Lower leg skin (tissue), 3 donors: ENCODE results near the gene OGDHL.

ENCODE experiments used
- POLR2A ChIP-seq, 2 donors: fragments of 450-650 bp; IDR thresholded peaks; one replicate each; pipeline ENCODE4 v1.6.1; 2016 to 2017; ENCODE audit warnings: antibody characterized with exemption in 2 of 2, mild to moderate bottlenecking in 1 of 2, moderate library complexity in 1 of 2
- TF ChIP-seq, protein P1 (sequence below), 3 donors: fragments of 450-650 bp; IDR thresholded peaks; one replicate each; pipeline ENCODE4 v1.5.1; 2016; ENCODE audit warnings: antibody characterized with exemption in 3 of 3, mild to moderate bottlenecking in 3 of 3, moderate library complexity in 2 of 3

DNA sequence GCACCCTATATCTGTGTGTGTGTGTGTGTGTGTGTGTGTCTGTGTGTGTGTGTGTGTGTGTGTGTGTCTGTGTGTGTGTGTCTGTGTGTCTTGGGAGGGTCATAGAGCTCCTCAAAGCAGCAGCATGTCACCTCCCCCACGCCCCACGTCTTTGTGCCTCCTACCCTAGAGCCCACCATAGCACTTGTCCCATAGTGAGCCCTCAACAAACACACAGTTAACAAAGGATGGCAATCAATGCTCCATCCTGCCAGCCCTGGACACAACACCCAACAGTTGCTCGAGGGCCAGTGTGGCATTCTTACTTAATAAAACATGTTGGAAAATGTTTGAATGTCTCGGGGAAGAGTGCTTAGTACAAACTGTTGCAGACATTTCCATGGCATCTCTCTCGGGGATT is 52.2 kb downstream of the OGDHL start:
- TF ChIP-seq, protein P1, sequence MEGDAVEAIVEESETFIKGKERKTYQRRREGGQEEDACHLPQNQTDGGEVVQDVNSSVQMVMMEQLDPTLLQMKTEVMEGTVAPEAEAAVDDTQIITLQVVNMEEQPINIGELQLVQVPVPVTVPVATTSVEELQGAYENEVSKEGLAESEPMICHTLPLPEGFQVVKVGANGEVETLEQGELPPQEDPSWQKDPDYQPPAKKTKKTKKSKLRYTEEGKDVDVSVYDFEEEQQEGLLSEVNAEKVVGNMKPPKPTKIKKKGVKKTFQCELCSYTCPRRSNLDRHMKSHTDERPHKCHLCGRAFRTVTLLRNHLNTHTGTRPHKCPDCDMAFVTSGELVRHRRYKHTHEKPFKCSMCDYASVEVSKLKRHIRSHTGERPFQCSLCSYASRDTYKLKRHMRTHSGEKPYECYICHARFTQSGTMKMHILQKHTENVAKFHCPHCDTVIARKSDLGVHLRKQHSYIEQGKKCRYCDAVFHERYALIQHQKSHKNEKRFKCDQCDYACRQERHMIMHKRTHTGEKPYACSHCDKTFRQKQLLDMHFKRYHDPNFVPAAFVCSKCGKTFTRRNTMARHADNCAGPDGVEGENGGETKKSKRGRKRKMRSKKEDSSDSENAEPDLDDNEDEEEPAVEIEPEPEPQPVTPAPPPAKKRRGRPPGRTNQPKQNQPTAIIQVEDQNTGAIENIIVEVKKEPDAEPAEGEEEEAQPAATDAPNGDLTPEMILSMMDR (IDR thresholded peaks at IDR 0.05) = no peak
- TF ChIP-seq POLR2A (IDR thresholded peaks at IDR 0.05) = no peak
